ENCODE data around the gene MPC1. TPM values are rescaled to one million over a fixed set of nuclear protein-coding genes. Genes with fewer than 3 reads are reported as not detected.

Gene MPC1
- total RNA-seq, 4 donors from 2014 or later: 35.4 to 63.6 (median 48.7) TPM

DNA sequence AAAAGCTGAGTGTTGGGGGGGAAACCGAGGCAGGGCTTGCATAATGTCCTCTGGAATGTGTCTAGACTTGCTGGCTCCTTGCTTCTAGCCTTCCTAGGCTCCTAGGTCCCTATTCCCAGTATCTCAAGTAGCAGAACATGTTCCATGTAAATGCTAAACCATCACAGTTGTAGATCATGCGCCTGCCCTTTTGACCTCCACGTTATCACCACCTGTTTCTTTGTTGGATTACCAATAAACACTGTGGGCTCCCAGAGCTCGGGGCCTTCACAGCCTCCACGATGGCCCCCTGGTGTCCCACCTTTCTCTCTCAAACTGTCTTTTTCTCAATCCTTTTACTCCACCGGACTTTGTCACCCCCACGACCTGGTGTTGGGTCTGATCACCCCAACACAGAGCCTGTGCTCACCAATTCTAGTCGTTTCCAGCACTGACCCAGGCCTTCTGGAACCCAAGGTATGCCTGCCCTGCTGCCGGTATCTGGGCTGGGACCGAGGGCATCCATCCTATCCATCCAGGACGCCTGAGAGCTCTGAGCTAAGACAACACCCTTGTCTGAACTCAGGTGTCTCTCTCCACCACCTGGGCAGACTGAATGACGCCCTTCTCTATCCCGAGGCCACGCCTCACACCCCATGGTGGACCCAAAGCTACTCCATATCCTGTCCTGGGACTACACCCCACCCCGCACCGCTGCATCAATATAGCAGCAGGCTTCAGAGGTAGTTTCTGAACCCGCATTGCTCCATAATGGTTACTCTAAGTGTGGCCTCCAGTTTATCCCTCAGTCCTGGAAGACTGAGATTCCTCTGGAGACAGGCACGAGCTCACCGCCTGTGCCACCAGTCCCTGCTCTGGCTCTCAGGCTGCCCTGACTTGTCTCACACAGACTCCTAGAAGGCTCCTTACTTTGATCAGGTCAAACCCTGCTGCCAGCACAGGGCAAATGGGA, 65.2 kb downstream of the MPC1 start:
- 88 to 92% methylated on average over 19 of the region's 19 CpGs for WGBS, 2 donors
- no peak for TF ChIP-seq POLR2A (IDR thresholded peaks at IDR 0.05)
- TF ChIP-seq, protein P1, sequence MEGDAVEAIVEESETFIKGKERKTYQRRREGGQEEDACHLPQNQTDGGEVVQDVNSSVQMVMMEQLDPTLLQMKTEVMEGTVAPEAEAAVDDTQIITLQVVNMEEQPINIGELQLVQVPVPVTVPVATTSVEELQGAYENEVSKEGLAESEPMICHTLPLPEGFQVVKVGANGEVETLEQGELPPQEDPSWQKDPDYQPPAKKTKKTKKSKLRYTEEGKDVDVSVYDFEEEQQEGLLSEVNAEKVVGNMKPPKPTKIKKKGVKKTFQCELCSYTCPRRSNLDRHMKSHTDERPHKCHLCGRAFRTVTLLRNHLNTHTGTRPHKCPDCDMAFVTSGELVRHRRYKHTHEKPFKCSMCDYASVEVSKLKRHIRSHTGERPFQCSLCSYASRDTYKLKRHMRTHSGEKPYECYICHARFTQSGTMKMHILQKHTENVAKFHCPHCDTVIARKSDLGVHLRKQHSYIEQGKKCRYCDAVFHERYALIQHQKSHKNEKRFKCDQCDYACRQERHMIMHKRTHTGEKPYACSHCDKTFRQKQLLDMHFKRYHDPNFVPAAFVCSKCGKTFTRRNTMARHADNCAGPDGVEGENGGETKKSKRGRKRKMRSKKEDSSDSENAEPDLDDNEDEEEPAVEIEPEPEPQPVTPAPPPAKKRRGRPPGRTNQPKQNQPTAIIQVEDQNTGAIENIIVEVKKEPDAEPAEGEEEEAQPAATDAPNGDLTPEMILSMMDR (IDR thresholded peaks at IDR 0.05): no peak
- no peak overlapping the region for H3K4me3 ChIP-seq (ENCODE audit: low read depth, poor library complexity, severe bottlenecking)
- DNase-seq (ENCODE audit: low spot score in 2 of 2): no peak
- intact Hi-C loops (cut with DNase I; ENCODE audit: low total_unique reads): no loop called here

DNA sequence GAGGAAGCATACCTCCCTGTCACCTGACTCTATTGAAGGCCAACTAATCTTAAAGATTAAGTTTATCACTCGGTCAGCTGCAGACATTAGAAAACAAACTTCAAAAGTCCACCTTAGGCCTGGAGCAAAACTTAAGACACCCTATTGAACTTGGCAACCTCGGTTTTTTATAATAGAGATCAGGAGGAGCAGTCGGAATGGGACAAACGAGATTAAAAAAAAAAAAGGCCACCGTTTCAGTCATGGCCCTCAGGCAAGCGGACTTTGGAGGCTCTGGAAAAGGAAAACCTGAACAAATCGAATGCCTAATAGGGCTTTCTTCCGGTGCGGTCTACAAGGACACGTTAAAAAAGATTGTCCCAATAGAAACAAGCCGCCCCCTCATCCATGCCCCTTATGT, 67.3 kb downstream of the MPC1 start:
- intact Hi-C loops (cut with DNase I; ENCODE audit: low total_unique reads): no loop called here
- DNase-seq (ENCODE audit: low spot score in 2 of 2): peak in 1 of 2 donors; percentile 0
- no peak overlapping the region for H3K4me3 ChIP-seq (ENCODE audit: low read depth, poor library complexity, severe bottlenecking)
- TF ChIP-seq, protein P1 (IDR thresholded peaks at IDR 0.05): no peak
- no peak for TF ChIP-seq POLR2A (IDR thresholded peaks at IDR 0.05)
- WGBS, 2 donors: 71 to 76% methylated on average over 11 of the region's 11 CpGs

Other genes with a start within 250 kb of the MPC1 start
- not detected for gene TBXT, start 215.1 kb downstream of the MPC1 start, total RNA-seq
- gene PRR18, start 74.5 kb downstream of the MPC1 start, total RNA-seq: not detected
- gene SFT2D1, start 40.4 kb downstream of the MPC1 start, total RNA-seq: 10 to 100 TPM; 23.6 to 42.9 (median 31.9) TPM
- 1 to 10 TPM in 3 of 4 donors, under 1 TPM in 1; 0.93 to 2.1 (median 1.5) TPM for gene RAMACL, start 203.7 kb upstream of the MPC1 start, total RNA-seq
- 10 to 100 TPM; 22.7 to 55.9 (median 40.6) TPM for gene RPS6KA2, start 244.3 kb upstream of the MPC1 start, total RNA-seq

All from lower leg skin (tissue), 4 donors.